ENCODE measurements around the gene FAM53B.

- TF ChIP-seq, protein P1, sequence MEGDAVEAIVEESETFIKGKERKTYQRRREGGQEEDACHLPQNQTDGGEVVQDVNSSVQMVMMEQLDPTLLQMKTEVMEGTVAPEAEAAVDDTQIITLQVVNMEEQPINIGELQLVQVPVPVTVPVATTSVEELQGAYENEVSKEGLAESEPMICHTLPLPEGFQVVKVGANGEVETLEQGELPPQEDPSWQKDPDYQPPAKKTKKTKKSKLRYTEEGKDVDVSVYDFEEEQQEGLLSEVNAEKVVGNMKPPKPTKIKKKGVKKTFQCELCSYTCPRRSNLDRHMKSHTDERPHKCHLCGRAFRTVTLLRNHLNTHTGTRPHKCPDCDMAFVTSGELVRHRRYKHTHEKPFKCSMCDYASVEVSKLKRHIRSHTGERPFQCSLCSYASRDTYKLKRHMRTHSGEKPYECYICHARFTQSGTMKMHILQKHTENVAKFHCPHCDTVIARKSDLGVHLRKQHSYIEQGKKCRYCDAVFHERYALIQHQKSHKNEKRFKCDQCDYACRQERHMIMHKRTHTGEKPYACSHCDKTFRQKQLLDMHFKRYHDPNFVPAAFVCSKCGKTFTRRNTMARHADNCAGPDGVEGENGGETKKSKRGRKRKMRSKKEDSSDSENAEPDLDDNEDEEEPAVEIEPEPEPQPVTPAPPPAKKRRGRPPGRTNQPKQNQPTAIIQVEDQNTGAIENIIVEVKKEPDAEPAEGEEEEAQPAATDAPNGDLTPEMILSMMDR (IDR thresholded peaks at IDR 0.05 in 4 of 5, conservative IDR thresholded peaks at IDR 0.05 in 1 of 5) = no peak
- TF ChIP-seq POLR2A (IDR thresholded peaks at IDR 0.05) = no peak
Measured at GRCh38 chr10:124589491-124590041, 154.6 kb downstream of the FAM53B start.

Measured in gastrocnemius medialis (tissue), 4 donors.